Iris pigment epithelial cell (primary cell): Measurements from ENCODE around the gene SIRPA.
A peak's percentile ranks its signal among the peaks of the same experiment; 100 is the strongest.

Experiments used
- DNase-seq: peaks from one replicate; pipeline ENCODE4 v3.0.0-alpha.2; 2011; ENCODE audit warnings: low read depth

Gene SIRPA

GRCh38 chr20:1888796-1889463 lies 6.3 kb upstream of the SIRPA start:
- DNase-seq, result peak; percentile 68

DNA sequence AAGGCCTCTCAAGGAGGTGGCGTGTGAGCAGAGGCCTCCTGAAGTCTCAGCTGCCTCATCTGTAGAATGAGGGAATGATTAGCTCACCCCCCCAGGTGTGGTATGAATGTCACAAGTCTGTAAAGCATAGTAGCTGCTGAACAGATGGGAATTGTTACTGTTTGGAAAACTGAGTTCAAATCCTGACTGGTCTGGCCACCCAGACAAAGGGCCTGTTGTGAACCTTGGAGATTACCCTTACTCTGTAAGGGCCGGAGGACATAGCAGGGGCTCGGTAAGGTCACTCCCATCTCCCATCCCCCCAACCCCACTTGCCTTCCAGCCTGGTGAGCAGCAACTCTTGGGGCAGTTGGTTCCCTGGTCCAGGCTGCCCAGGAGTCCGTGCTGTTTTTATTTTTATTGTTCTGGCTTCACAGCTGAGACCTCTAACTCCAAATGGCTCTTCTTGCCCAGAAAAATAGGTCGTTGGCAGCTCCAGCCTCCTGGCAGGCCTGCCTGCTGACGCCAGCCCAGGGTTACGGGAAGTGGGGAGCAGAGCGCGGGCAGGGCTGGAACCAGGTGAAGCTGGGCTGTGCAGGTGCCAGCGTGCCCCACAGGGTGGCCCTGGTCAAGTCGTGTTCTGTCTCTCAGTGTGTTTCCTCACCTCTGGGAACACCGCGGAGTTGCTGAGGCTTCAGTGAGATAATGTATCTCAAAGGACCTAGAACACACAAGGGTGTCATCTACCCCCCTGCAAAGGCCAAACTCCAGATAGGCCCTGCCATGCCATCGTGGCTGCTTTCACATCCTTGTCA lies 4.5 kb upstream of the SIRPA start:
- no peak for DNase-seq

DNA sequence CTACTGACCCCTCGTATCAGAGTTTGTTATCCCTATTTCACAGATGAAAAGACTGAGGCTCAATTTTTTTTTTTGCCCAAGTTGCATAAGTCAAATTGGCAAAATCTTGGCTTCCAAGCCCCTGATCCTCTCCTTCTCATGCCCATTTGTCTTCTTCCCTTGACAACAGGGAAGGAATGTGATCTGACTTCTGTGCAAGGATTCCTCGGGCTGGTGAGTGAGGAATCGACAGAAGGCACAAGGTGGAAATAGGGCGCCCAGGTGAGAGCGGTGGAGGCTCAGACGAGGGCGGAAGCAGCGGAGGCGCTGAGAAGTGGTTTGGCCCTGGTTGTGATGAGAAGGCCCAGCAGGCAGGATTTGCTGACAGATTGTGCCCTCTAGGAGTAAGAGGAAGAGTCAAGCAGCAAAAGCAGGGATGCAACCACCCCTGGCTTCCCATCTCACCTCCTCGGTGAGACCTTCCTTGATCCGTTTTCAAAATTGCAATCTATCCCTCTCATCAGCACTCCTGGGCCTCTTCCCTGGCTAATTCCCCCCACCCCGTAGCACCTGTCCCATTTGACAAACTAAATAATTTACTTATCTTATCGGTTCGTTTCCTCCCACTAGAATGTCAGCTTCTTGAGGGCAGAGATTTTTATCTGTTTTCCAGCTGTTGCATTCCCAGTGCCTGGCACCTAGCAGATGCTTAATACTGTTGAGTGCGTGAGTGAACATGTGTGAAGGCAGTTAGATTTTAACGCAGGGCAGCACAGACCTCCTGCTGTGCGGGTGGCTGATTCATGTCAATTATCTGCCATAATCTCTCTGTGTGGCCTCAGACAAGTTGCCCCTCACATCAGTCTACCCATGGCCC lies 3.7 kb upstream of the SIRPA start:
- DNase-seq, result no peak

DNA sequence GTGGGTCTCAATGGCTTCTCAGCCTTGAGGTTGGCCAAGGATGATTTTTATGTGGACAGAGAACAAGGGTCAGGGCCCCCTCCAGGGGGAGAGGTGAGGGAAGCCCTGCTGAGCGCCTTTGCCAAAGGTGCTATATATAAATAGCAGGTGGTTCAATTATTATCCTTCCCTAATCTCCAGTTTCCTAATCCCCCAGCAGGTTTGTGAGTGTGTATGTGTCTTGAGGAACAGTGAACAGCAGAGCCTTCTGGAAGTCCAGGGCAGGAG lies 3.2 kb upstream of the SIRPA start:
- DNase-seq, result no peak

- no peak for DNase-seq
Measured at GRCh38 chr20:1893721-1894470, 1.3 kb upstream of the SIRPA start.

DNA sequence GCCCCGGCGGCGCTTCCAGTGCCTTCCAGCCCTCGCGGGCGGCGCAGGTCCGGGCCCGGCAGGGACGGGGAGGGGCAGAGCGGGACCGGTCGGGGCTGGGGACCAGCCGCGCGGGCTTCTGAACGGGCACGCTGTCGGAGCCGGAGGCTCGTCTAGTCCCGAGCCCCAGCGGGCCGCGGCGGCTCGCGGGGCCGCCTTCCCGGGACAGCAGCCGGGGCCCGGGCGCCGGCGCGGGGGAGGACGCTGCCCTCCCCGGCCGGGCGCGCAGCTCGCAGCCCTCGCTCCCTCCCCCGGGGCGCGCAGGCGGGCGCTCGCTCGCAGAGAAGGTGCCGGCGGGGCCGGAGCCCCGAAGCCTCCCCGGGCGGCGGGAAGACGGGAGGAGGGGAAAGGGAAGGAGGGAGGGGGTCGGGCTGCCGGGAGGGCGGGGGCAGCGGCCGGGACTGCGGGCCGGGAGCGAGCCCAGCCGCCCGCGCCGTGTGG lies 696 bp upstream of the SIRPA start:
- peak; percentile 76 for DNase-seq

DNA sequence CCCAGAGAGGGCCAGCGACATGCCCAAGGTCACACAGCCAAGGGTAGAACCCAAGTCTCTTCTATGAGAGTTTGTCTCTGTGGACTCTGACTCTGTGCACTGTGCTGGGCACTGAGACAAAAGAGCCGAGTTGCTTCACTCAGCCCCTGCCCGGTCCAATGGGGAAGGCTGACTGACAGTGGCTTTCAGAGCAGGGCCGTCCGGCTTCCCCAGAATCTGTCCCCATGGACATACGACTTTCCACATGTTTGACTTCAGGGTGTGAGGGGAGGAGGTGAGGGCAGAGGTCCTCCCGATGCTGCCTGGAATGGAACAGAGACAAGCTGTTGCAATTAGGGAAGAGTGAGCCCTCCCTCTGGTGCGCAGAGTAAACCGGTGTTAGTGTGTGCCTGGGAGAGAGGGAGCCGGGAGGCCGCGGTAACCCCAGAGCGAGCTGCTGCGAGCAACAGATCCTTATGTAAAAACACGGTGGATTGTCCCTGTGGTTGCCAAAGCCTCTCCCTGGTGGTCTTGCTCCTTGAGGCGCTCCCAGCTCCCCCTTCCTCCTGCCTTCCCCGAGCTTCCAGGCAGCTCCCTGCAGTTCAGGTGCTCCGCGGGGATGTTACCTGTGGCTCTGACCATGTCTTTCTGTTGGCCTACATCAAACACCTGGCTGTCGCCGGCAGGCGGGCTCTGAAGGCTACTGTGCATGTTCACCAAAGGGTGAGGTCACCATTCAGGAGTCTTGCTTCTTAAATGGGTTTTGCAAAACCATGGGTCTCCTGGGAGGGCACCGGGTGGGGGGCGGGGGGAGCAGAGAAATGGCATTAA lies 672 bp downstream of the SIRPA start:
- peak; percentile 28 for DNase-seq

DNA sequence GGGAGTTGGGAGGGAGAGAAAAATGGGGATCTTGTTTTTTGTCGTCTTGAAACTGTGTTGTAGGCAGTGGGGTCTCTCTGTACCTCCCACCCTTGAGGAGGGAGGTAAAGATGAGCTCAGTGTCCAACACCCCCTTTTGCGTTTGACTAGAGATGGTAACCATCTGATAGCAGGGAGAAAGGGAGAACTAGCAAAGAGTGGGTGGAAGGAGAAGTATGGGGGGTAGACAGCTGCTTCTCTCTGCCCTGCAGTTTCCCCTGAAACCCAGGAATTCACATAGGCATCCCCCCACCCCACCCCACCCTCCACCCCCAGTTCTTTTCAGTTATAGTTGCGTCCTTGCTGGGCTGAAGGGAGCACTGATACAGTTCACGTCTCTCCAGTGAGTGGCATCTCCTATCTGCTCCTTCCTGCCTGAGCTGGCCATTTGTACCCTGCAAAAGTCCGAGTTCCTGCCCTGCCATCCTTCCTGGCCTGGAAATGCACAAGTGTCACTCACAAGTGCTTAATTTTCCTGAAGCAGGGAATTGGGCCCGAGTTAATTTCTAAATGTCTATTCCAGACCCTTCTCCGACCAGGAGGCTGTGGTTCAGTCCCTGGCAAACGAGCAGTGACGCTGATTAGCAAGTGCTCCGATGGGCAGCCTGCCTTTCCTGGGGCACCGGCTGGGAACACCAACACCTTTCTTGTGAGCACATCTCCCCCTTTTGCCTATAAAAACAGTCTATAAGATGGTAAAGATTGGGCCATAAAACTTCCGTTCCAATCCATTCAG lies 1.5 kb downstream of the SIRPA start:
- DNase-seq, result no peak

GRCh38 chr20:1897541-1897940 lies 2.3 kb downstream of the SIRPA start:
- DNase-seq, result peak; percentile 17

GRCh38 chr20:1897965-1898464 lies 2.8 kb downstream of the SIRPA start:
- DNase-seq, result peak; percentile 23

DNA sequence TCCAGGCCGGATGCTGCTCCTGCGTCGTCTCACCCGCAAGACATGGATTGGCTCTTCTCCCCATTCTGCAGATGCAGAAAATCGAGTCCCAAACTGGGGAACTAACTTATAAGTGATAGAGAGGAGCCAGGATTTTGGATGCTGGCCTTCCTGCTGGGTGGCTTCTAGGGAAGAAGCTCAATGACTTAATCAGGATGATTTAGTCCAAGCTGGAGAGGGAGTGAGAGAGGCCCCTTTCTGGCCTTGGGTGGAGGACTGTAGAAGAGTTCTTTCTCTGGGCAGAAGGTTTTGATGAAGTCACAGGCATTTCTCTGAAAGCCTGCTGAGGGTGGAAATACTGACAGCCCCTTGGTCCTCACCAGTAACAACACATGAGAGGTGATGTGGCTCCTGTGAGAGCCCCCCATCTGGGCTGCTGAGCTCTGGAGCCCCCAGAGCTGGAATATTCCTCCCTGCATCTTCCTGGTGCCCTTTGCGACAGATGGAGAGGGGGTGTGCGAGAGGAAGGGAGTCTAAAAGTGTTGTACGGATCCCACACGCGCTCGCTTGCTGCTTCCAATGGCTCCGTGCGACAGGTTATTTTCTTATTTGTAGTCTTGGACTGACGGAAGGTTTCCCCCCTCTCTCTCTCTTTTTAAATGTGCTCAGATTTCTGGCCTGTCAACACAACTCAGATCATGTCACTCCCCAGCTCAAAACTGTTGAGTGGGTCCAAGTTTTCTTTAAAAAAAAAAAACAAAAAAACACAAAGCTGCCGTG lies 3.5 kb downstream of the SIRPA start:
- no peak for DNase-seq

DNA sequence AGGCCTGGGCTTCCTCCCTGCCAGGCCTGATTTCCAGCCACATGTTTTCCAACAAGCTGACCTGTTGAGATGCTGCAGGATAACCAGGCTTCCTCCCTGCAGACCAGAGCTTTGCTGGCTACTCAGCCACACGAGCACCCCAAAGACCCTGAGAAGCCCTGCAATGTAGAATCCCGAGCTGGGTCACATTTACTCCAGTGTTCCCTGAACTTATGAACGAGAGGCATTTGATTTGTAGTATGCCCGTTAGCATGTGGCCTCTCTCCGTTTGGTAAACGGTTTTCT lies 4.0 kb downstream of the SIRPA start:
- DNase-seq, result no peak

DNA sequence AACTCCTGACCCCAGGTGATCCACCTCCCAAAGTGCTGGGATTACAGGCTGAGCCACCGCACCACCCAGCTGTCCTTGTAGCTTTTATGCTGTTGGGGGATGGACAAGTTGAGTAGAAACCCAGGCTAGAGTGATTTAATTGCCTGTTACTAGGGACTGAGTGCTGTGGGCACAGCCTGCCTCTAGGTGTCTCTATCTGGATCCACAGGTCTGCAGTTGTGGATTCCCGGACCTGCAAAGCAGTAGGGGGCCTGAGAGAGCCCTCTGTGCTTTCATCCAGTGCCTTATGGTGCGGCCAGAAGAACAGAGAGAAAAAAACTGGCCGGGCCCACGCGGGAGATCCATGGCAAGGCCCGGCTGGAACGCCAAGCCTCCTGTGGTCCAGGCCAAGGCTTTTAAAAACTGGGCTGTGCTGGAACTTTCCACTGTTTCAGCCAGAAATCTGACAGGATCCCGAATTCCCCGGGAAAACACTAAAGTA lies 5.2 kb downstream of the SIRPA start:
- peak; percentile 83 for DNase-seq

- DNase-seq, result no peak
Measured at GRCh38 chr20:1901704-1902103, 6.5 kb downstream of the SIRPA start.

DNA sequence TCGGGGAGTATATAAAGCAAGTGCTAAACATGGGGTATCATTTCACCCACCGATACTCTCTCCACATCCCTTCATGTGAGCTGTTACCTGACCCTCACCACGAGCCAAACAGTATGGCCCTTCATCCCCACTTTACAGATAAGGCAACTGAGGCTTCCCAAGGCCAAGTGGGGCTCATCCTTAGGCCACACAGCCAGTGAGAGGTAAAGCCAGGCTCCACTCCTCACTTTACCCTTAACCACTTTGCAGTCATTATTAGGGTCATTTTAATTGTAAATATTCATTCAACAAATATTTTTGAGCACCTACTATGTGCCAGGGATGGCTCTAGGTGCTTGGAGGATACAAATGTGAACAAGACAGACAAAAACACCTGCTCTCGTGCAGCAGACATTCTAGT lies 7.0 kb downstream of the SIRPA start:
- DNase-seq, result no peak

GRCh38 chr20:1904135-1904534 lies 8.9 kb downstream of the SIRPA start:
- no peak for DNase-seq

GRCh38 chr20:1905009-1905408 lies 9.8 kb downstream of the SIRPA start:
- no peak for DNase-seq

GRCh38 chr20:1905693-1906092 lies 10.5 kb downstream of the SIRPA start:
- no peak for DNase-seq

DNA sequence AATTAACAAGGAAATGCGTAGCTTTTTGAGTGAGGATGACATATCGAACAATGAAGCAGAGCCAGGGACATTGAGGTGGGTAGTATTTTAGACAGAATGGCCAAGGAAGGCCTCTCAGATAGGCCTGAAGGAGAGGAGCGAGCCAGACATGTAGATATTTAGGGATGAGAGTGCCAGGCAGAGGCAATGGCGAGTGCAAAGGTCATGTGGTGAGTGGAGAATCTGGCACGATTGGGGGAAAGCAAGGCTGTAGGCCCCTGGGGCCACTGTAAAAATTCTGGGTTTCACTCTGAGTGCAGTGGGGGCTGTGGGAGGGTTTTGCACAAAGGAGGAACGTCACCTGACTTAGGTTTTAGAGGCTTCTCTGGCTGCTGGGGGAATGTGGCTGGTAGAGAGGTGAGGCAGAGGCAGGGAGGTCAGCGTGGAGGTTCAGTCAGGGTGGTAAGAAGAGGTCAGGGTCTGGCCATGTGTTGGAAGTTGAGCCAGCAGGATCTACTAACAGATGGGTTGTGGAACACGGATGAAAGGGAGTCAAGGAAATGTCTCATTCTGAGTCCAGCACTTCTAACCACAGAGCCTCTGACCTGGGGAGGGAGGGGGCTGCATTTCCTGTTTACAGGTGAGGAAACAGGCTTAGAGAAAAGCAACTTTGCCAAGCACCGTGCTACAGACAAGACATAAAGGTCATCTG lies 11.3 kb downstream of the SIRPA start:
- peak; percentile 7 for DNase-seq
